HG02571 (cell line): ENCODE data around the gene THAP5.
A peak's percentile ranks its signal among the peaks of the same experiment; 100 is the strongest.

Experiments
- ATAC-seq: cut with Tn5 transposase; IDR thresholded peaks from one replicate; pipeline ENCODE4 v1.9.1; 2021; ENCODE audit warnings: mild to moderate bottlenecking, moderate library complexity; ENCODE audit not compliant: unreplicated experiment

The THAP5 gene

DNA sequence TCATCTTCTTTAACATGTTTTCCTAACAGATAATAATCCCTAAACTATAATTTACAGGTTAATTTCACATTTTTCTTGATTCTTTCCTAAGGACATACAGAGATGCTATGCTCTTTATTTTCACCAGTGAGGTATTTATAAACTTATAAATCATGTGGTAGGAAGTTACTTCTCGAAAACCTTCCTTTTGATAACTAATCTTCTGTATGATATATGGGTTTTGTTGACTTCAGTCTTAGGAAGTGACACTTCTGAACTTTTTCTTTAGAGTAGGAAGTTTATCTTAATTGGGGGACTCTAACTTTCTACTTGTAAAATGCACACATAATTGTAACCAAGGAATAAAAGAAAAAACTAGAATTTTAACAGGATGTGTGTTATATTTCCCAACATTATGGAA lies 33.8 kb downstream of the THAP5 start:
- ATAC-seq, result no peak

DNA sequence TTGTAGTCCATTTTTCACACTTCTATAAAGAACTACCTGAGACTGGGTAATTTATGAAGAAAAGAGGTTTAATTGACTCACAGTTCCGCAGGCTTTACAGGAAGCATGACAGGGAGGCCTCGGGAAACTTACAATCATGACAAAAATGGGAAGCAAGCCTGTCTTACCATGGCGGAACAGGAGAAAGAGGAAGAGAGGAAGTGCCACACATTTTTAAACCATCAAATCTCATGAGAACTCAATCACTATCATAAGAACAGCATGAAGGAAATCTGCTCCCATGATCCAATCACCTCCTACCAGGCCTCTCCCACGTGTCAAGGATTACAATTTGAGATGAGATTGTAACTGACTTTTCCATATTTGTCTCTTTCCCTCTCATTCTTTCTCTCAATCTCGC lies 34.2 kb downstream of the THAP5 start:
- ATAC-seq, result no peak

DNA sequence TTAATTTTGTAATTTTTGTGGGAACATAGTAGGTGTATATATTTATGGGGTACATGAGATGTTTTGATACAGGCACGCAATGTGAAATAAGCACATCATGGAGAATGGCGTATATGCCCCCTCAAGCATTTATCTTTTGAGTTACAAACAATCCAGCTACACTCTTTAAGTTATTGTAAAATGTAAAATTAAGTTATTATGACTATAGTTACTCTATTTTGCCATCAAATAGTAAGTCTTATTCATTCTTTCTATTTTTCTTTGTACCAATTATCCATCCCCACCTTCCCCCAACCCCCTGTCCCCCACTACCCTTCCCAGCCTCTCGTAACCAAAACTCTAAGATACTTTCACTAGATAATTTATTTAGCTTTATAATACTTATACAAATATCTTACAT lies 35.8 kb downstream of the THAP5 start:
- ATAC-seq, result no peak

DNA sequence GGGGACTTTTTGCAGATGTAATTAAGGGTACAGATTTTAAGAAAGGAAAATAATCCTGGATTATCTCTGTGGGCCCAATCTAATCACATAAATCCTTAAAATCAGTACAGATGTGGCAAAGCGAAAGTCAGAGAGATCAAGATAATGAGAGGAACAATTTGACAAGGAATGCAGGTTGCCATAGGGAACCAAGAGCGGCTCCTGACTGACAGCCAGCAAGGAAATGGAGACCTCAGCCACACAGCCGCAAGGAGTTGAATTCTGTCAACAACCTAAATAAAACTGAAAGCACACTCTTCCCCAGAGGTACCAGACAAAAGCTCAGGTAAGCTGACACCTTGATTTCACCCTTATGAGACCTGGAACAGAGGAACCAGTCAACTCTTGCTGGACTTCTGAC lies 40.2 kb downstream of the THAP5 start:
- ATAC-seq, result no peak

DNA sequence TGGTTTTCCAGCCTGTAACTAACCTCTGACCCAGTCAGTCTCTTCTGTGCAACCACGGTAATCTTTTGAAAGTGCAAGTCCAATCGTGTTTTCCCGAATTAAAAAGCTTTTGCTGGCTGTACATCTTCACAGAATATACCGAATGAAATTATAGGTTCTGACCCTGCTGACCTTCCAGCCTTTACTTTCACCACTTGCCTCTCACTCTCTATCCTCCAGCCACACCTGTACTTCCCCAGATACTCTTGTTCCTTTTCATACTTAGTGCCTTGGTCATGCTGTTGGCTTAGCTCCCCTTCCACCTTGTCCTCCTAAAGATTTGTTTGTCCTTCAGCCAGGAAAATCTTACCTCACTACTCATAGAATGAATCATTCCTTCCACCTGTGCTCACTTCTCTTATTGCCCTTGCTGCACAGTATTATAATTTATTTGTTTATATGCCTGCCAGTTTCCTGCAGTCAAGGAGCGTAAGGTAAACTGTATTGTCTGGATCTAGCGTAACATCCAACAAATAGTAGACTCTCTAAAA lies 41.3 kb downstream of the THAP5 start:
- no peak for ATAC-seq

DNA sequence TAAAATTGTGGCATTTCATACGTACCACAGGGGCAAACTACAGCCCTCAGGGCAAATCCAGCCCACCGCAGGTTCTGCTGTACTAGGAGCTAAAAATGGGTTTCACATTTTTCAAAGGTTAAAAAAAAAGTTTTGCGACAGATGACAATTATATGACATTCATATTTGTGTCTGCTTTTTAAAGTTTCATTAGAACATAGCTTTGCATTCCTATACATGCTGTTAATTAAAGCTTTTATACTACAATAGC lies 42.8 kb downstream of the THAP5 start:
- ATAC-seq, result no peak

DNA sequence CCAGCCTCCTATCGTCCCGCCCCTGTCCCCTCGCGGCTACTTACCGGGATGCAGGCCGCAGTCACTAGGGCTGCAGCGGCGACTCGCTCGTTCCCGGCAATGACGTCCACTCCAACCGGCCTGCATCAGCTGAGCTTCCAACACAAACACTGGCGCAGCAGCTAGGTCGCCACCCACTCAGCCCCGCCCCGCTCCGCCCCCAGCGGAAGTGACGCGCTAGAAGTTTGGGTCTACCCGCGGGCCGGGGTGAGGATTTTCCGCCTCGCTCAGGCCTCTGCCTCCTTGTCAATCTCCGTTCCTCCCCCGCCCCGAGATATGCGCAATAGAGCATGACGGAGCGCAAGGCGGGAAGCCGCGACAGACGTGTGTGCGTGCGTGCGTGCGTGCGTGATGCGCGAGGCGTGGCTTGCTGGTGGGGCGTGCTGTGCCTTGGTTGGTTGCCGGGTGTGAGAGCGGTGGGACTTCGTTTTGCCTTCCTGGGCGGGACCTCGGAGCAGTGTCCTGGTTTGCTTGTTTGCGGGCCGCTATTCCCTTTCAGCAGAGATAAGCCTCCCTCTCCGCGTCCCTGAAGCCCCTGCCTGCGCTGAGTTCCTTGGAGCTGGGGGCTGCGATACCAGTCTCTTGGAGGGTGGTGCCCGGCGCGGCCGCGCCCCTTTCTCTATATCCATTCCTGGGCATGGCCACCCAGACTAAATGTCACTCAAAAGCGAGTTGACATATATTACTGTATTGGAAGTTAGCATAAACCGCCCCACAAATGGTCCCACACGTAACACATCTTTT lies 43.3 kb downstream of the THAP5 start, which contains the start of gene PNPLA8:
PNPLA8 (minus strand) TSS at position 151 of the 783 bp plus-strand sequence. CDS start 10,644 bp downstream, outside the sequence.
- ATAC-seq, result peak; percentile 93

DNA sequence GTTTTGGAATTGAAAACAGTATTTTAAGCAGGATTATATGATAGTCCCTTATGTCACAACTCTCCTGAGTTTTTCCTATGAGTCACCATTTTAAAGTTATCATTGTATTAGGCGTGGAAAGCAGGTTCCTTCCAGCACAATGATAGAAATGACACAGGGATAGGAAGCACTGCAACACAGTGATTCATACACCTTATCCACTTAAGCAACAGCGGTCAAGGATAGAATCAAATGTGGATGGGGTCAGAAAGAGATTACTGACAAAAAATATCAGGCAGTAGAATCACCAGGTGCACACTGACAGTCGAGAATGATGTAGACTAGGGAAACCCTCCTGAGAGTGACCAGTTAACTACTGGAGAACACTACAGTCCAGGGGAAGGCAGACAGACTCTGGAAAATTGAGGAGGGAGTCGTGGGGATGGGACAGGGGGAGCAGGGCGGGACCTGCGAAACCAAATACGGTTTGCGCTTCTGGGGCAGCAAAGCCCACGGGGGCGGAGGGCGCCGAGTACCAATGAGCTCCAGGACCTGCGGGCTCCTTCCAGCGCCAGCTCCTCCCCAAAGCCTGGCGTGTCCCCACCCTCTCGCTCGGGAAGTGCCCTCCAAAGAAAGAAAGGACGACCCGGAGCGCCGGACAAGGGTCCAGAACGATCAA lies 44.0 kb downstream of the THAP5 start:
- peak; percentile 45 for ATAC-seq

DNA sequence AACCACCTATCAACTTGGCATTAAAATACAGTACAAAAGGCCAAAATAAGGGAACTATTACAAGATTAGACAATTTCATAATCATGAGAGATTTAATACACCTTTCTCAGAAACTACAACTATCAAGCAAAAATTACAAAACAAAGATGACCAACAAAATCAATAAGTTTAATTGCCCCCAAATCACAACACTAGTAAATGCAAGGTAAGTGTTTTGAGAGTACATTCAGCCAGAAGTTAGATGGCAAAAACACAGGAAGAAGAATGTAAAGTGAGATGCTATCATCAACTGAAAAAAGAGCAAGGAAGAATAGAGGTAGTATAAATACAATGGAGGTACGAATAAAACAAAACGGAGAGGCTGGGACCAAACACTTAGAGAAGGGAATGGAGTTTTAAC lies 46.7 kb downstream of the THAP5 start:
- no peak for ATAC-seq

DNA sequence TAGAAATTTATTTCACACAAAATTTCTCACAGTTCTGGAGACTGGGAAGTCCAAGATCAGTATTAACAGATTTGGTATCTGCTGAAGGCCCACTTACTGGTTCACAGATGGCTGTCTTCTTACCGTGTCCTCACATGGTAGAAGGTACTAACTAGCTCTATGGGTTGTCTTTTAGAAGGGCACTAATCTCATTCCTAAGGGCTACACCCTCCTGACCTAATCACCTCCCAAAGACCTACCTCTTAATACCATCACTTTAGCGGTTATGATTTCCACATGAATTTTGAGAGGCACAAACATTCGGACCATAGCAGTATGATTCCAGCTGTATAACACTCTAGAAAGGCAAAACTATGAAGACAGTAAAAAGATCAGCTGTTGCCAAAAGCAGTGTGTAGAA lies 51.6 kb downstream of the THAP5 start:
- ATAC-seq, result no peak

DNA sequence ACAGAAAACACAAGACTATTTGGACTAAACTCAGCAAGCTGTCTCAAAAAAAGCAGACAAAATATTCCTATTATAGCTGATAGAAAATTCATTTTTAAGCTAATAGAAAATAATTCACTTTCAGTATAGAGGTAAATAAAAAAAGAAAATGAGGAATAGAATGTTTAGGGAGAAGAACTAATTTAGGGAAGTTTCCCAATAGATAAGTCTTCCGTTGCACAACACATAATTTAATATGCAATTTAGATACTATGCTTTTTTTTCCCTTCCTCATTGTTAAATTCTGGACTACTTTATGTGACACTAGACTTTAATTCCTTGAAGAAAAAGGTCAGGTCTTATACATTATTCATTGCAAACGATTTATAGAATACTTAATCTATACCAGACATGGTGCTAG lies 53.9 kb downstream of the THAP5 start:
- no peak for ATAC-seq

DNA sequence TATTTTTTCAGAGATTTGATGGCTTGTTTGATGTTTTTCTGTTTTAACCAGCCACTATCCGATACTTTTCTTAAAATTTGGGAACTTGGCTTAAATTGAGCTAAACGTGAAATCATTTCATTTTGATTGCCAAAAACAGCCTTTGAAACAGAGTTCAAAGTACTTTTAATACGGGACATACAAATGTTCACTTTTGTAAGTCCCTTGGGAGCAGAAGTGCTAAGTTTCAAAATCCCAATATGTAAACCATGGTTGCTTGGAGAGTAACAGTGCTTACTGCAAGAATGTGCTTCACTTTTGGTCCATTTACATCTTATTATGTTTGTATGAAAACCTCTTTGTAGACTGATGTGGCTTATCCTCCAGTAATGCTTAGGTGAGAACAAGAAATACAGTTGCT lies 54.5 kb downstream of the THAP5 start:
- ATAC-seq, result no peak
